Endothelial cell of umbilical vein (primary cell): ENCODE results near the gene TBC1D5.

Experiments
- EZH2 ChIP-seq: IDR thresholded peaks from 2 replicates; pipeline ENCODE4 v1.6.1; 2012; ENCODE audit warnings: borderline replicate concordance, low read depth, mild to moderate bottlenecking, moderate library complexity, low read length, inconsistent platforms; ENCODE audit not compliant: severe bottlenecking
- FOS ChIP-seq: IDR thresholded peaks from 2 replicates; pipeline ENCODE4 v1.6.1; 2011; ENCODE audit warnings: mild to moderate bottlenecking, low read length, moderate library complexity, borderline replicate concordance; ENCODE audit not compliant: insufficient read depth
- JUN ChIP-seq: IDR thresholded peaks from 2 replicates; pipeline ENCODE4 v1.6.1; 2011; ENCODE audit warnings: borderline replicate concordance, low read depth; ENCODE audit not compliant: insufficient read length, insufficient read depth
- MAX ChIP-seq: IDR thresholded peaks from 2 replicates; pipeline ENCODE4 v1.6.1; 2011; ENCODE audit not compliant: insufficient read depth, insufficient read length
- MYC ChIP-seq: IDR thresholded peaks from one replicate; pipeline ENCODE4 v1.6.1; 2011; ENCODE audit warnings: mild to moderate bottlenecking, low read depth, low read length
- POLR2A ChIP-seq: IDR thresholded peaks from 2 replicates; pipeline ENCODE4 v1.6.1; 2012; ENCODE audit warnings: low read depth, mild to moderate bottlenecking, control low read depth, low read length
- POLR2AphosphoS5 ChIP-seq: IDR thresholded peaks from 2 replicates; pipeline ENCODE4 v1.6.1; 2012; ENCODE audit warnings: low read depth, mild to moderate bottlenecking, control low read depth, low read length, moderate library complexity; ENCODE audit not compliant: insufficient read depth
- TF ChIP-seq, protein P1 (sequence below), 2 donors: IDR thresholded peaks; 1 replicate in 1 of 2; 2 replicates in 1 of 2; pipeline ENCODE4 v1.5.1; 2011; ENCODE audit warnings: low read length in 2 of 2, mild to moderate bottlenecking in 2 of 2, moderate library complexity in 2 of 2, control low read depth in 1 of 2, inconsistent platforms in 1 of 2, low read depth in 1 of 2; ENCODE audit not compliant: insufficient read depth in 1 of 2; ENCODE audit errors: extremely low read depth in 1 of 2

- TF ChIP-seq, protein P1, sequence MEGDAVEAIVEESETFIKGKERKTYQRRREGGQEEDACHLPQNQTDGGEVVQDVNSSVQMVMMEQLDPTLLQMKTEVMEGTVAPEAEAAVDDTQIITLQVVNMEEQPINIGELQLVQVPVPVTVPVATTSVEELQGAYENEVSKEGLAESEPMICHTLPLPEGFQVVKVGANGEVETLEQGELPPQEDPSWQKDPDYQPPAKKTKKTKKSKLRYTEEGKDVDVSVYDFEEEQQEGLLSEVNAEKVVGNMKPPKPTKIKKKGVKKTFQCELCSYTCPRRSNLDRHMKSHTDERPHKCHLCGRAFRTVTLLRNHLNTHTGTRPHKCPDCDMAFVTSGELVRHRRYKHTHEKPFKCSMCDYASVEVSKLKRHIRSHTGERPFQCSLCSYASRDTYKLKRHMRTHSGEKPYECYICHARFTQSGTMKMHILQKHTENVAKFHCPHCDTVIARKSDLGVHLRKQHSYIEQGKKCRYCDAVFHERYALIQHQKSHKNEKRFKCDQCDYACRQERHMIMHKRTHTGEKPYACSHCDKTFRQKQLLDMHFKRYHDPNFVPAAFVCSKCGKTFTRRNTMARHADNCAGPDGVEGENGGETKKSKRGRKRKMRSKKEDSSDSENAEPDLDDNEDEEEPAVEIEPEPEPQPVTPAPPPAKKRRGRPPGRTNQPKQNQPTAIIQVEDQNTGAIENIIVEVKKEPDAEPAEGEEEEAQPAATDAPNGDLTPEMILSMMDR (IDR thresholded peaks at IDR 0.05; ENCODE audit: extremely low read depth in 1 of 2, insufficient read depth in 1 of 2, low read depth in 1 of 2, low read length in 2 of 2) = no peak
- no peak for TF ChIP-seq POLR2A
- TF ChIP-seq POLR2AphosphoS5 = no peak
- no peak for TF ChIP-seq JUN
- TF ChIP-seq EZH2 = no peak
- no peak for TF ChIP-seq MYC
- TF ChIP-seq MAX = no peak
- no peak for TF ChIP-seq FOS
These were observed 597.8 kb downstream of the TBC1D5 start for GRCh38 chr3:17144665-17144993.
